GM18873 (cell line): ENCODE measurements around the gene CAV2.
"Not testable (repeated sequence)": the region's sequence is repeated elsewhere in the genome, so short reads cannot be mapped to it uniquely, and the experiment has no call there.

Experiments used
- ATAC-seq: cut with Tn5 transposase; IDR thresholded peaks from one replicate; pipeline ENCODE4 v1.9.1; 2021; ENCODE audit warnings: mild to moderate bottlenecking, moderate library complexity, moderate number of reproducible peaks; ENCODE audit not compliant: unreplicated experiment, low FRiP score

The CAV2 gene

GRCh38 chr7:116499168-116500077 lies at the start of gene CAV2:
TSS of gene CAV2 (plus strand) at chr7:116499738. CDS start at chr7:116499782, 44 bp downstream.
- no peak for ATAC-seq

GRCh38 chr7:116449950-116450349 lies 49.6 kb upstream of the CAV2 start:
- no peak for ATAC-seq

GRCh38 chr7:116451957-116452729 lies 47.4 kb upstream of the CAV2 start:
- ATAC-seq: no peak

GRCh38 chr7:116454377-116454776 lies 45.2 kb upstream of the CAV2 start:
- ATAC-seq: no peak

DNA sequence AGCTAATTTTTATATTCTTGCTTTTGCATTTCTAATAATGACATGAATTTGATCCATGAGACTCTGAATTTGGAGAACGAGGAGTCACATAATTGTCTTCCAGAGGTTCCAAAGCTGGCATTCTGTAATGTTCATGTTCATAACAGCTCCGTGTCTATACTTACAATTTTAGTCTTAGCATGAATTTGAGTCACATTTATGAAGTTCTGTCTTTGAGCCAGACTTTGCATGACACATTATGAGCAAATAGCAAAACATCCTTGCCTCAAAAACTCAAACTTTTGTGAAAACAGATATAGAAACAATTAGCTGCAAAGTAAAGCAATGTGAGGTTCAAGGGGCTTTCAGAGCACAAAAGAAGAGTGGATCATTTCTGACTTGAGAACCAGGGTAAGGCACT lies 44.5 kb upstream of the CAV2 start:
- ATAC-seq: no peak

- ATAC-seq: no peak
Measured at GRCh38 chr7:116455499-116455898, 44.0 kb upstream of the CAV2 start.

DNA sequence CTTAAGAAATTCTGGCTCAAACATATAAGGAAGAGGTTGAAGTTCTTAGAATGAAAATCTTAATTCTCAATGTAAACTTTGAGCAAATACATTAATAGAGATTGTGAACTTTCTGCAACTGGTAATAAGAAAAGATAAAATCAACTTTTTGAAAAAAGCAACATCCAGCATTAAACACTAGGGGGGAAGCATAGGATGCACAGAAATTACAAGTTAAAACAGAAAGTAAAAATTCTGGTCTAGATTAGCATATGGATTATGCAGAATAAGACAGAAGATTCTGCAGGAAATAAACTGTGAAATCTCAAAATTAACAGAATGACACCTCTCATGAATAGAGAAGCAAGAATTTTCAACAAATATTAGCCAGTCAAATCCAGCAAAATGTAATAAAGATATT lies 38.0 kb upstream of the CAV2 start:
- ATAC-seq: no peak

- no peak for ATAC-seq
Measured at GRCh38 chr7:116463956-116464355, 35.6 kb upstream of the CAV2 start.

DNA sequence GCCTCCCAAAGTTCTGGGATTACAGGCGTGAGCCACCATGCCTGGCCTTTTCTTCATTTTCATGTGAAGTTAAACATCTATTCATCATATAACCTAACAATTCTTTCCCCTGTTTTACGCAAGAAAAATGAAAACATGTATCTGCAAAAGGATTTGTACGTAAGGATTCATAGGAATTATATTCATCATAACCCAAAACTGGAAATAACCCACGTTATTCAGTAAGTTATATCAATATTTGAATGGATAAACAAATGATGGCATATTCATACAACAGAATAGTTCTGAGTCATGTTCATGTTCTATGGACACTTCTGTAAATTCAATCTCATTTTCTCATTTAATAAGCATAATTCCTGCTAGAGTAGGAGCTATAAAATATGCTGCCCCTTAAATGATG lies 35.2 kb upstream of the CAV2 start:
- no peak for ATAC-seq

DNA sequence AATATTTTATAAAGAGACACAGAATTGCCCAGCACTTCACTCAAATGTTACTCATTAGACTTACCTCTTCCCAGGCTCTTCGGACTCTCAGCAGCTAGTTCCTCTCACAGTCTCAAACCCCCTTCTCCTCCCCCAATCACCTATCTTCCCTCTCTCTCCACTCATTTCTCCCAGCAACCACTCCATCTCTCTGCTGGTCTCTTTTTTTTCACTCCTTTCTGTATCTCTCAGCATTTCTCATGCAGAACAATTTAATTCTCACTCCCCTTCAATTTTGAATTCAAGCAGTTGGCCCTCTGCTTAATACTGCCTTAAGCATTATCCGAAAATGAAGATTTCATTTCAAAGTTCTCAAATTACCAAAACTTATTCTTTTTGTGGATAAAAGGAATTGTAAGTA lies 34.4 kb upstream of the CAV2 start:
- ATAC-seq: no peak

GRCh38 chr7:116468534-116468933 lies 31.0 kb upstream of the CAV2 start:
- no peak for ATAC-seq

DNA sequence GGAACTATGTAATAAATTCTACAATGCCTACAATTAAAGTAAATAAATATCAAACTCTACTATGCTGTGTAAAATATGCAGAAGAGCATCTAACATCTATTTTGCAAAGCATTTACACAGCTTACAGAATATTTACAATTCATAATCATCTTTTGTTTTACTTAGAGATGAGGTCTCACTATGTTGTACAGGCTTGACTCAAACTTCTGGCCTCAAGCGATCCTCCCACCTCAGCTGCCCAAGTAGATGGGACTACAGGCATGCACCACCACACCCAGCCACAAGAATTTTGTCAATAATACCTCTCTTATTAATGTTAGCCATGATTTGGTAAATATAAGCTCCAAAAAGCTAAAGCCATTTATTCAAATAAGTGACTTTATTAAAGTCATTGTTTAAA lies 21.9 kb upstream of the CAV2 start:
- ATAC-seq: no peak

DNA sequence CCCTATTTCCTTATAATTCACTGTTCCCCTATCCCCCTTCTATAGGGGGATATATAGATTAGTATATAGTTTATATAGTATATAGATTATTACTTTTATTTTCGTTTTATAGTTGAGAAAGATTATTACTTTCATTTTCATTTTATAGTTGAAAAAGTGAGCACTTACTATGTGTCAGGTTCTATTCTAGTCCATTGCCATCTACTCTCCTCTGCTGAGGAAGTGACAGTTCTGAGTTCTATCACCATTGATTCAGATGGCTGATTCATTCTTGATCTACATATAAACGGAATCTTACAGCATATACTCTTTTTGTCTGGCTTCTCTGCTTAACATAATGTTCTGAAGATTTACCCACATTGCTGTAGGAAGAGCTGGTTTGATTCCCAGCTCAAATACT lies 20.7 kb upstream of the CAV2 start:
- ATAC-seq: no peak

DNA sequence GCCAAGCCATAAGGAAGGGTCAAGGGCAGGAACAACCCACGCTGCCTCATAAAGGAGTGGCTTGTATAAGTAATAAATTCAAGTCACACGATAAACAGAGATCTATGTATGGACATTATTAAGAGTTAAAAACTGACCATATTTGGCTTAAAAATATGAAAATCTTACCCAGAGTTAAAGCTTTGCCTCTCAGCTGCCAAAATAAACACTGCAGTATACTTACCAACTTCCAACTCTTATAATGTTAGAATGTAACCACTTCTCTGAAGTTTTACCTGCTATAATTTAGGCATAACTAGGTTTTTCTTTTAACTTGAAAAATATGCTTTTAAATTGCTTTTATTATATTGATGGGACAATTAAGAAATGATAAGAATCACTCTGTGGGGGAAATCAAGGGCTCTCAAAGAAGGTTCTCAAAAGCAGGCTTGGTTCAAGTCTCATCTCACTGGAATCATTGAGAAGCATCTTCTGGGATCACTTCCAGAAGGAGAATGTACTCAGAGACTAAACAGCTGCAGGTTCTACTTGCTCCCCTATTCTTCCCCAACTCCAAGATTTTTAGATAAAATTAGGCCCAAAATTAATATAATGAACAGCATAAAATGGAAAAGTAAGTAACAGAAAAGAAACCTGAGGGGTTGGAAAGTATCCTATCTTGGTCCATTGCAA lies 16.1 kb upstream of the CAV2 start:
- ATAC-seq: no peak

DNA sequence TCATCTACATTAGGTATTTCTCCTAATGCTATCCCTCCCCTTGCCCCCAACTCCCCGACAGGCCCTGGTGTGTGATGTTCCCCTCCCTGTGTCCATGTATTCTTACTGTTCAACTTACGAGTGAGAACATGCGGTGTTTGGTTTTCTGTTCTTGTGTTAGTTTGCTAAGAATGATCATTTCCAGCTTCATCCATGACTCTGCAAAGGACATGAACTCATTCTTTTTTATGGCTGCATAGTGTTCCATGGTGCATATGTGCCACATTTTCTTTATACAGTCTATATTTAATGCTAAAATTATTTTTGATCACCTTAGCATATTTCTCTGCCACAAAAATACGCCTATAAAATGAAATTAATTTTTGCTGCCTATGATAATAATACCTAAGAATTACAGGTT lies 15.1 kb upstream of the CAV2 start:
- ATAC-seq: not testable (repeated sequence)

DNA sequence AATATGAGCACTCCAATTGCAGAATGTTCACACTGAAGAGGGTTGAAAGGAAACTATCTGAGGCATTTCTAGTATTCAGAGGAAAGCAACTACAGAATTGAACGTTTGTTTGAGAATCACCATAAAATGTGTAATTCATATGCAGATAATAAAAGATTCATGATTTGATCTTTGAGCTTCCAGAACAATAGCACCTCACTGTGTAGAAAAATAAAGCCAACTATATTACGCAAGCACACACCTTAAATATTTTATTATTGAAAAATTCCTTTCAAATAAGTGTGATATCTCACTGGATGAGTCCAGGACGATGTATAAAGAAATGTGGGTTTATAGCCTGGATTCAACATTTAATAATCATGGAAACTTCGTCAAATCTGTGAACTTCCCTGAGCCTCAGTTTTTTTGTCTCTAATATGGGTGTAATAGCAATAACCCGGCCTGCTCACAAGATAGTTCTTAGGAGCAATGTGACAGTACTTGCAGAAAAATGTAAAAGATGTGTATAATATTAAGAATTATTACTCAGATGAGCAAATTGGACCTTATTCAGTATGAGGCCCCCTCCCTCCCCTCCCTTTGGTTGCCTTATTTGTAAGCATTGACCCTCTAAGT lies 11.5 kb upstream of the CAV2 start:
- no peak for ATAC-seq

- ATAC-seq: no peak
Measured at GRCh38 chr7:116490351-116490750, 9.2 kb upstream of the CAV2 start.

DNA sequence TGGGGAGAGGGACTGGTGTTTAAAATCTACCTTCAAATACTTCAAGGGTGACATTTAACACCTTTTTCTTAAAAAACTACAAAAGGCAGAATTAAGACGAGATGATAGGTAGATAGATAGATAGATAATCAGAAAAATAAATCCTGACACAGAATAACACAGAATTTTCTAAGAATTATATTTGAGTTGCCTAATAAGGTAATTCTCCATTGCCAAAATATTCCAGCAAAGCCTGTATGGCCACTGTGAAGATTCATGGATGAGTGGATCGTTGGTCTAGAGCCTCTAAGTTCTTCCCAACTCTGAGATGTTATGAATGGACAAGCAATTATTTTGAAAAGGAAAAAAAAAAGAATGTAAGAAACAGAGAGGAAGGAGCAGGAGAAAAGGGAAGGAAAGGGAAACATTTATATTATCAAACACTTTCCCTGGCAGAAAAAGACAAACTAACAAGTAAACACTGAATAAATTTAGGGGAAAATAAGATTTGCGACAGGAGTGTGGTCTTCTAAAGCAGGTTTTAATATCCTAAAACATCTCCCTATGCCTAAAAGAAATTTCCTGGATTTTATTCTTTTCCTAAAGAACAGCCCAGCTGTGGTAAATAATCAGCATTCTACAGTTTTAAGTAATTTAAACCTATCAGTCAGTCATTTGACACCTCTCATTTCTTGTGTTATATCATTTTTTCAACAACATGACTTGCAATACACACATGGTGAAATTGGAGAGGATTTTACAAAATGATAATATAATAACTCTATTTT lies 7.5 kb upstream of the CAV2 start:
- ATAC-seq: no peak

- ATAC-seq: no peak
Measured at GRCh38 chr7:116492654-116493109, 6.9 kb upstream of the CAV2 start.

DNA sequence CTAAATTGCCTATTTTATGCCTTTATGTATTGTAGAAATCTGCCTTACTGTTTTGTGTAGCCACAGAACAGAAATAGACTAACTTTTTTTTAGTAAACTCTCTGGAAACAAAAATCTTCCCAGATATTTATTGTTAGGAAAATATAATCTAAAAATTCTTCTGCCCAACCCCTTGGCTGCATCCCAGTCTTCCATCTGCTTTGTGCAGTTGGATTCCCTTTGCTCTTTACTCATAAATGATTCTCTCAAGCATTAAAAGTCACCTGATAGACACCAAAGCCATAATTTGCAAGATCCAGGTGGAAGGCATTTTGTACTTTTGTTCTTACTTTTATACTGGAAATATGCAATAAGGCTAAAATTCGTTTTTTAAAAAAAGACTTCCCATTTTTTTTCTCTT lies 6.1 kb upstream of the CAV2 start:
- no peak for ATAC-seq
